Mucosa of descending colon (tissue), 3 donors: ENCODE data around the gene DCP2. TPM values are rescaled to one million over a fixed set of nuclear protein-coding genes. Genes with fewer than 3 reads are reported as not detected.

Experiments
- ATAC-seq: fragments of 200-7000 bp; cut with Tn5 transposase; one replicate; pipeline ENCODE4 v1.9.1; 2020; ENCODE audit warnings: mild to moderate bottlenecking, moderate library complexity
- DNase-seq, 3 donors: peaks; one replicate each; pipeline ENCODE4 v3.0.0-alpha.2; 2020
- H3K36me3 ChIP-seq: fragments of 200-600 bp; one replicate; pipeline ENCODE4 v1.8.0; 2021; ENCODE audit warnings: low read depth, mild to moderate bottlenecking
- H3K4me1 ChIP-seq: fragments of 200-600 bp; one replicate; pipeline ENCODE4 v1.8.0; 2021; ENCODE audit warnings: low read depth, mild to moderate bottlenecking
- H3K4me3 ChIP-seq: fragments of 200-600 bp; one replicate; pipeline ENCODE4 v1.8.0; 2021; ENCODE audit warnings: mild to moderate bottlenecking
- H3K9me3 ChIP-seq: fragments of 200-600 bp; one replicate; pipeline ENCODE4 v1.8.0; 2021; ENCODE audit warnings: mild to moderate bottlenecking
- intact Hi-C, 2 donors: fragments of 100-400 bp; cut with DNase I in 1 of 2; cut with micrococcal nuclease in 1 of 2; formaldehyde crosslinking; loops; one replicate each; pipeline versions ENCODE4 v1.11.0 to v1.11.1; 2022; cut with DNase I, micrococcal nuclease
- total RNA-seq, 3 donors: library from RNA; stranded (reverse); fragmentation: NEBNext Ultra II Directional in 2 of 3; extraction: Animal tissue kit (Norgen Biotek cat#: 25700) in 2 of 3; gene quantifications; one replicate each; pipeline versions ENCODE4 v1.2.1 to v1.2.4, GENCODE V29; 2021 to 2023
- TF ChIP-seq, protein P1 (sequence below): fragments of 200-600 bp; IDR thresholded peaks from one replicate; pipeline ENCODE4 v1.8.0; 2022; ENCODE audit warnings: antibody characterized with exemption, mild to moderate bottlenecking
- donor health status: DM: no; HTN: no; CAD: no; lungs with moderate emphysema.
- donor health status: DM: no; HTN: no; CAD: no.
- donor health status: DM: no; HTN: yes; CAD: no.

DCP2 gene
- total RNA-seq, 3 donors from 2014 or later, result 29.3 to 36.4 (median 35.4) TPM

DNA sequence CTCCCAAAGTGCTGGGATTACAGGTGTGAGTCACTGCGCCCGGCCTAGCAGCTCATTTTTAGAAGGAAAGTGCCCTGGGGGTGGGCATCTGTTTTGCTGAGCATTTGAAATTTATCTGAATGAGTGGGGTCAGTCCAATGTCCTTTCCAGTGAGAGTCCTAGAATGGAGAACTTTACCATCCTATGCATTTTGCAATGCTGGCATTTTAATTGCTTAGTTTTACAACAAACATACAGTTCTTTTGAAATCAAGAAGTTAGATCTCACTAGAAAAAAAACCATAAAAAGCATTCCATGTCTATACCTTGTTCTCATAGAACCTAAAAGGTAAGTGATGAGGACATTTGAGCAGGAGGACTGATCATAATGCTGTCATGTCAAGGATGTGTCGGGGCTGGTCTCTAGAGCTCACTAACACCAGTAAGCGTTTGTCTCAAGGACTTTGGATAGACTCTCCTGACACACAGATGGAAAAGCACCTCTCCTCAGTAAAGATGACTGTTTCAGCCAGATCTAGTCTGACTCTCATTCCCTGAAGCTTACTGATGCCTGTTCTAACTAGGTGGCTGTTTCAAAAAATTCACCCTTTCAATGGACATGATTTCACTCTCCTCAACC is 83.9 kb downstream of the DCP2 start:
- H3K36me3 ChIP-seq, result no peaks in the 10 kb centered on the region
- intact Hi-C loops, result no loop called here
- ATAC-seq (no peak), DNase-seq (no peak)
- TF ChIP-seq, protein P1, sequence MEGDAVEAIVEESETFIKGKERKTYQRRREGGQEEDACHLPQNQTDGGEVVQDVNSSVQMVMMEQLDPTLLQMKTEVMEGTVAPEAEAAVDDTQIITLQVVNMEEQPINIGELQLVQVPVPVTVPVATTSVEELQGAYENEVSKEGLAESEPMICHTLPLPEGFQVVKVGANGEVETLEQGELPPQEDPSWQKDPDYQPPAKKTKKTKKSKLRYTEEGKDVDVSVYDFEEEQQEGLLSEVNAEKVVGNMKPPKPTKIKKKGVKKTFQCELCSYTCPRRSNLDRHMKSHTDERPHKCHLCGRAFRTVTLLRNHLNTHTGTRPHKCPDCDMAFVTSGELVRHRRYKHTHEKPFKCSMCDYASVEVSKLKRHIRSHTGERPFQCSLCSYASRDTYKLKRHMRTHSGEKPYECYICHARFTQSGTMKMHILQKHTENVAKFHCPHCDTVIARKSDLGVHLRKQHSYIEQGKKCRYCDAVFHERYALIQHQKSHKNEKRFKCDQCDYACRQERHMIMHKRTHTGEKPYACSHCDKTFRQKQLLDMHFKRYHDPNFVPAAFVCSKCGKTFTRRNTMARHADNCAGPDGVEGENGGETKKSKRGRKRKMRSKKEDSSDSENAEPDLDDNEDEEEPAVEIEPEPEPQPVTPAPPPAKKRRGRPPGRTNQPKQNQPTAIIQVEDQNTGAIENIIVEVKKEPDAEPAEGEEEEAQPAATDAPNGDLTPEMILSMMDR, result no peak
- H3K9me3 ChIP-seq, result no peaks in the 10 kb centered on the region
- H3K4me1 ChIP-seq, result no peaks in the 10 kb centered on the region
- H3K4me3 ChIP-seq, result no peak overlapping the region

DNA sequence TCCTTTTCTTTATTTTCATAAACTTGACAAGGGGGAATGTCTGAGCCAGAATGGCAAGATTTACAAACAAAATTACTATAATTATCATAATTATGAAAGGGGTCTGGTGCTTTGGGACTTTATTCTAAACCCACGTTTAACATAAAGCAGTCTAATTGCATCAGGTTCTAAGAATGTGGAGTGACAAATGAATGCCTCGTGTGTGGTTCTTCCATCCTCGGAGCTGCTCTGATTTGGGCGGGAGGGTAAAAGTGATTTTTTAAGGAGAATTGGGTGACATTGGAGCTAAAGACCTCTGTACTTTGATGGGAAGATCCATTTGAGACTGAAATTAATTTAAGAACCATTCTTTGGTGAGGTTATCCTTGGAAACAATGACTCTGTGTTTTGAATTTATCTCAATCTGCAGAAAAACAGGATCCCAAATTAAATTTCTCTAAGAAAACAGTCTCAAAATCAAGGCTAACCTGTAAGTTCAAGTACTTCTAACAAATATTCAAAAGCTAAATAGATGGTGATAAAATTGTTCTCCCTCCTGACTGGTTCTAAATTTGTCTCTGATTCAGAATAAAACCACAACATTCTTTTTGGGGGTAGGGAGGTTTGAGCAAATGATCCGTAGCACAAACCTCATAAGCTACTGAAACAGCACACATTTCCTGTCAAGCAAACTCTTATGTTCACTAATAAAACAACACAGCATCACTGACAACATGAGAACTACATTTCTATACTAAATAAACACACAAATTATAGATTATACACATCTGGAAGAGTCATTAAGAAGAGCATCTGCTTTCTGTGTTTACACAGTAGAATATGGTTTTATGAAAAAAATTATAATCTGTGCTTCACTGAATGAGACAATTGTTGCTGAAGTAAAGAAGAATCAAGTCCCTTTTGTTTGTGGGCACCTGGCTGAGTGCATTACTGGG is 85.5 kb downstream of the DCP2 start:
- DNase-seq (no peak), ATAC-seq (no peak)
- H3K9me3 ChIP-seq, result no peaks in the 10 kb centered on the region
- H3K36me3 ChIP-seq, result no peaks in the 10 kb centered on the region
- TF ChIP-seq, protein P1, result no peak
- intact Hi-C loops, result no loop called here
- no peaks in the 10 kb centered on the region for H3K4me1 ChIP-seq
- no peak overlapping the region for H3K4me3 ChIP-seq

DNA sequence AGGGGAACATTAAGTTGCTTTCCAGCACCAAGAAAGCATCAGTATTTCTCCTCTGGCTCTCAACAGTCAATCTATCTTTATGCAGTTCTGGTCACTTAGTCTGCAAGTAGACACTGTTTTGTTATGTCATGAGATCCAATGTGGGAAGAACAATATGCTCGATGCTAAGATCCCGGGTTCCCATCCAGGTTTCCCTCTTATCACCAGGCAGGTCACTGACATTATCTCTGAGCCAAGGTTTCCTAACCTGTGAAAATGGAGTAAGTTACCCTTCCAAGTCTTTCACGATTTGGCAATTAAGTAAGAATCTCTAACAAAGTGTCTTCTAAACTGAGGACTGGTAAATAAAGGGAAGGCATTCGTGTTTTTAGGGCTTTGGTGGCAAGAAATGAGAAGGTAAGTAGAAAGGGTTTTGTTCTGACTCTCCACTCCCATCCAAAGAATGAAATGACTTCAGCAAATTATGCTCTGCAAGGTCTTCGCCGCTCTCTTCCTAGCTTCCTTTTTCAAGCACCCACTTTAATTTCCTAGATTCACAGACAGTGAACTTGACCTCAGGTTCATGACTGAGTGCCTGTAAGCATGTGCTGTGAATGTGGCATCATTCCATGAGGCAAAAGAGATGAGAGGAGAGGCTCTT is 86.4 kb downstream of the DCP2 start:
- DNase-seq, result no peak
- no peak overlapping the region for H3K4me3 ChIP-seq
- TF ChIP-seq, protein P1, result no peak
- no peaks in the 10 kb centered on the region for H3K9me3 ChIP-seq
- H3K4me1 ChIP-seq, result no peaks in the 10 kb centered on the region
- intact Hi-C loops, result no loop called here
- H3K36me3 ChIP-seq, result no peaks in the 10 kb centered on the region
- ATAC-seq, result no peak

DNA sequence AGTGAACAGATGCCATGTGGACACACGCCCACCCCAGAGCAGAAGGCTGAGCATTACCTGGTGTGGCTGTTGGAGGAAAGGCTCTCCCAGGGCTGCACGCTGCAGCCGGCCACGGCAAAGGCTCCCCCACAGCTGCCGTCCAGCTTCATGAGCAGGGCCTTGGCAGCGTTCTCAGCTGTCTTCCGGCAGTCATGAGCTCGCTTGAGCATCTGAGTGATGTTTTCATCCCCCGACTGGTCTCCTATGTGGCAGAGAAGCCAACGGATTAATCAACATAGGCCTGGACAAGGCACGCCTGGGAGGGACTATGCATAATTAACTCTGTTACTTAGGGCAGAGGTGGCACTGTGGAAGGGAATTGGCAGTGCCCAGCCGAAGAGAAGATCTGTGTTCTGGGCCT is 87.3 kb downstream of the DCP2 start:
- intact Hi-C loops, result no loop called here
- Histone ChIP-seq H3K9me3 (no peaks in the 10 kb centered on the region), H3K36me3 (no peaks in the 10 kb centered on the region), H3K4me3 (no peak overlapping the region), H3K4me1 (no peaks in the 10 kb centered on the region)
- no peak for ATAC-seq
- no peak for DNase-seq
- TF ChIP-seq, protein P1, result no peak

DNA sequence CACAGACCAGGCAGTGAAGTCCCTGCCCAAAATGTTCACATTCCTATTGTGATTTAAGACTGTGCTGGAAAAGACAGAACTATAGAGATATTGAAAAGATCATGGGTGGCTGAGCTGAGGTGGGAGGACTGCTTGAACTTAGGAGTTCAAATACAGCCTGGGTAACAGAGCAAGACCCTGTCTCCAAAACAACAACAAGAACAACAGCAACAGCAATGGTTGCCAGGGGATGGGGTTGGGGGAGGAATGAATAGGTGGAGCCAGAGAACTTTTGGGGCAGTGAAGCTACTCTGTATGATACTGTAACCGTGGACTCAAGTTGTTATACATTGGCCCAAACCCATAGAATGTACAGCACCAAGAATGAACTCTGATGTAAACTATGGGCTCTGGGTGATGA is 88.2 kb downstream of the DCP2 start:
- intact Hi-C loops, result no loop called here
- DNase-seq, result no peak
- Histone ChIP-seq H3K9me3 (no peaks in the 10 kb centered on the region), H3K4me1 (no peaks in the 10 kb centered on the region), H3K4me3 (no peak overlapping the region), H3K36me3 (no peaks in the 10 kb centered on the region)
- no peak for ATAC-seq
- TF ChIP-seq, protein P1, result no peak
